GM21390 (cell line): ENCODE results near the gene PRICKLE2.

Experiments used
- ATAC-seq: cut with Tn5 transposase; IDR thresholded peaks from one replicate; pipeline ENCODE4 v1.9.1; 2021; ENCODE audit not compliant: unreplicated experiment

The PRICKLE2 gene

DNA sequence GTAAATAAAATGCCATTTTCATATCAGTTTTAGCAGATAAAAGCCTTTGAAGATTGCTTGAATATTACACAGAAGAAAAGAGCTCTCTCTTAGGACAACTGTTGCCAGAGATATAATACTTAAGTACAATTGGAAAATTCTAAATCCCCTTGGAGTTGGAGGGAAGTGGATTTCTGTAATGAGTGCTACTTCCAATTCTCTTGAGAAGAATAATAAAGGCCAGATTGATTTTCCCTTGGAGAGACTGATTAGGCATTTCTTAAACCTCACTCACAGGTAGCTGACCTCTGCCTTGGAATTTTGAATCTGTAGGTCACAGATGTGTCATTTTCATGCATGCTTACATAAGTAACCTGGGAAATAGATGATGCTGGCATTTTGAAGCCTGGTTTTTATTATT, 172.1 kb downstream of the PRICKLE2 start:
- ATAC-seq: no peak

DNA sequence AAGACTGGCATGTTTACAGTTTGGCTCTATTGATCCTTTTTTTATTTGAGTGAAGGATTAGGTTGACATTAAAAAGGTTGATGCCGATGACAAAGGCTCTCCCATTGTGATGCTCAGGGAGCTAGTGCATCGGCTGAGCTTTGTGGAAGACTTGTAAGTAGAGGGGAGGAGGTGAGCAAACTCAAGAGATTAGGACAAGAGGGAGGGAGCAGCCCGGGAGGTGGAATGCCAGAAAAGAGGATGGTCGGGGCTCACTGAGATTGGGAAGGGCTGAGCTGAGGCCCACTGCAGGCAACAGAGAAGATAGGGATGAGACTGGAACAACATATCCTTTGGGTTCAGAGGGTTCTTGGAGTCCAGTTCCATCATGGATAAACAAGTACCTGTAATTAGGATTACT, 175.4 kb downstream of the PRICKLE2 start:
- ATAC-seq: no peak

DNA sequence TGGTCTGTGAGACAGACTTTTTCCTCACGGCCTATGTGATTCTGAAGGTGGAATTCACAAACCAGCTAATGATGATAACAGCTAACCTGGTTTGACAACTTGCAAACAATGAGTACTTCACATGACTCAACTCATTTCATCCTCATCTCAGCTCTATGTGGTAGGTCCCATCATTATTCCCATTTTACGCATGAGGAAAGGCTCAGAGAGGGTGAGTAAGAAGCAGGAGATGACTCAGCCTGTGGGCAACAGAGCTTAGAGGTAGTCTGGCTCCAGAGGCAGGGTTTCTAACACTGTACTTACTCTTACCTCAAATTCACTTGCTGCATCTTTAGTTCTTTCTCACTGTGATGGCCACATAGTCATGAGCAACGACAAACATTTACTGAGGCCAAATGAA, 176.1 kb downstream of the PRICKLE2 start:
- ATAC-seq: no peak

DNA sequence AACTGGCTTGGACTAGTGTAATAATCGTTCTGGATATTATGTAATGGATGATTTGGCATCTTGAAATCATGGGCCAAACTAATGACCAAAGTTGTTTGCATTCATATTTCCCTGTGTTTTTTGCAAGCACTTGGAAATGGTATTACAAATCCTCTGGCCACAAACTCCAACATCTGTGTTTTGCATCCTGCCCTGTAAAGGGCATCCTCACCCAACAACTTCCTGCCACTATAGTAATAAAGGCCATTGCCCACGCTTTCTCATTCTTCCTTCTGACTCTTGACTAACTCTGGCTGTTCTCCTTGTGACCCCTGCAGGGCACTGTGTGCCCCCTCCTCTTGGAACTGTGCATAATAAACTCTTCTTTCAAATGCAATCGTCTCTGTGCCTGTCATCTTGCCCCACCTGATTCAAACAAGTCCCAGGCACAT, 176.6 kb downstream of the PRICKLE2 start:
- ATAC-seq: no peak

DNA sequence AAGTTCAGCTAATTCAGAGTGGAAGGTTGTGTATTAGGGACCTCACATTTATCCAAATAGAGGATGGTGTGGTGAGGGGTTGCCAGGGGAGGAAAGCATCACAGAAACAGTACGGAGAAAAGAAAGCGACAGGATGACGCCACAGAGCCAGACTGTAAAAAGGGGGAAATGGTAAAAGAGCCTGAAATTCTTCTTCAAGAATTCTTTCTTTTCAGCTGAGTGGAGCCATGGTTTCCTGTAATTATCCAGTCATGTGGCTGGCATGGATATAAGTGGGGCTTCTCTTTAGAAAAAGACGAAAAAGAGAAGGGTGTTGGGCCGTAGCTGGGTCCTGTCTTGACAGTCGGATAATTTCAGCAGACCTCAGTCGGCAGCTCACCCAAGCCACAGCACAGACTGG, 177.5 kb downstream of the PRICKLE2 start:
- no peak for ATAC-seq

DNA sequence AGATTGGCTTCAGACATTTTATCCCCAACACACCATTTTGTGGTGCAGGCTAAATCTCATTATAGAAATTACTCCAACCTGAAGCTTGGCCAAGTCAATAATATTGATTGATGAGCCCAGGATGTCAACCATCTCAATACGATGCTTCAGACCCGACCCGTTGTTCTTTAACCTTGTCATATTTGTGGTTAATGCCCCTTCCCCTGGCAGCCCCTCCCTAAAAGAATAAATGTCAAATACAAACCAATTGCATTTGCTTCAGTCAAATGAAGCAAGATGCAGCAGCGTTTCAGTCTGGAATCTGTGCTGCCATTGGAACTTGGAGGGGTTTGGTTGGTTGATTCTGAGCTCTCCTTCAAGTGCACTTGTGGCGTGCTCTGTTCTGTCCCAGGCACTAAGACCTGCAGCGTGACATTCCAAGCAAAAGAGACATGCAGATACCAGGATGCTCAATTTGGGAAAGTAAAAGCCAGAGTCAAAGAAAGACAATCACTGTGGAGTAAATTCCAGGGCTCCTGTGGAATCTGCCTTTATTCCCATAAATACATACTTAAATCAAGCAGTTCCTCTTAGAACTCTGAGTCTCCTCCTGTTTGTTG, 178.2 kb downstream of the PRICKLE2 start:
- no peak for ATAC-seq

DNA sequence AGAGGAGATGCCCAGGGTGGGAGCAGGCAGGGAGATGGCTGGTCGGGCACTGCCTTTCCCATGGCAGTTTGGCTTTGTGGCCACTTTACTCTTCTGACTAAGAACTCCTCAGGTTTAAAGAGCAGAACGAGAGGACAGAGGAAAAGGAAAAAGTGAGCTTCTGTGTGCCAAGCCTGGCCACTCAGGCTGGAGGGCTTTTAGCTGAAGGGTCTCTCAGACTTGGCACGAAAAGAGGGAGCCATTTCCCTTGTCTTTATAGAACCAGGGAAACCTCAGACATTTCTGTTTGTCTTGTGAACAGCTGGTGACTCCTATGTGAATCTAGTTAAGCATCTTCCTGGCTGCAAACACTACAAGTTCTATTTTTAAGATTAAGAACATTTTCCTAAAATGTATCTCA, 178.7 kb downstream of the PRICKLE2 start:
- no peak for ATAC-seq

DNA sequence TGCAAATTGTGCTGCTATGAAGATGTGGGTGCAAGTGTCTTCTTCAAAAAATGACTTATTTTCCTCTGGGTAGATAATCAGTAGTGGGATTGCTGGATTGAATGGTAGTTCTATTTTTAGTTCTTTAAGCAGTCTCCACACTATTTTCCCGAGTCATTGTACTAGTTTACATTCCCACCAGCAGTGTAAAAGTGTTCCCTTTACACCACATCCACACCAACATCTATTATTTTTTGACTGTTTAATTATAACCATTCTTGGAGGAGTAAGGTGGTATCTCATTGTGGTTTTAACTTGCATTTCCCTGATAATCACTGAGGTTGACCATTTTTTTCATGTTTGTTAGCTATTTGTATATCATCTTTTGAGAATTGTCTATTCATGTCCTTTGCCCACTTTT, 182.3 kb downstream of the PRICKLE2 start:
- ATAC-seq: no peak
